Upper lobe of left lung (tissue), 6 donors: ENCODE data around the gene RNMT. TPM values are rescaled to one million over a fixed set of nuclear protein-coding genes. Genes with fewer than 3 reads are reported as not detected.
A peak's percentile ranks its signal among the peaks of the same experiment; 100 is the strongest.
"Not testable (repeated sequence)": the region's sequence is repeated elsewhere in the genome, so short reads cannot be mapped to it uniquely, and the experiment has no call there.

Source experiments
- ATAC-seq, 2 donors: fragments of 200-7000 bp; cut with Tn5 transposase; one replicate each; pipeline ENCODE4 v1.9.1; 2022; ENCODE audit warnings: mild to moderate bottlenecking in 2 of 2, moderate library complexity in 2 of 2; ENCODE audit not compliant: low FRiP score in 2 of 2
- DNase-seq, 2 donors: peaks; one replicate each; pipeline ENCODE4 v3.0.0-alpha.2; 2019 to 2020
- H3K27ac ChIP-seq, 4 donors: fragments of 200-600 bp; sonication (generic); one replicate each; pipeline ENCODE4 v1.5.1; 2016 to 2019
- H3K27me3 ChIP-seq, 4 donors: fragments of 200-600 bp; sonication (generic); one replicate each; pipeline ENCODE4 v1.5.1; 2017 to 2019
- H3K36me3 ChIP-seq, 4 donors: fragments of 200-600 bp; sonication (generic); one replicate each; pipeline ENCODE4 v1.5.1; 2016 to 2019
- H3K4me1 ChIP-seq, 4 donors: fragments of 200-600 bp; sonication (generic); one replicate each; pipeline ENCODE4 v1.5.1; 2018 to 2019
- H3K4me3 ChIP-seq, 4 donors: fragments of 200-600 bp; sonication (generic); one replicate each; pipeline ENCODE4 v1.5.1; 2017 to 2019; ENCODE audit warnings: mild to moderate bottlenecking in 2 of 4, moderate library complexity in 1 of 4
- H3K9me3 ChIP-seq, 4 donors: fragments of 200-600 bp; sonication (generic); one replicate each; pipeline ENCODE4 v1.5.1; 2018 to 2019
- EP300 ChIP-seq, 4 donors: sonication (generic); formaldehyde crosslinking; IDR thresholded peaks; one replicate each; pipeline ENCODE4 v1.5.1; 2017; ENCODE audit warnings: antibody characterized with exemption in 4 of 4, control low read depth in 2 of 4
- POLR2A ChIP-seq, 4 donors: fragments of 450-650 bp; IDR thresholded peaks; one replicate each; pipeline ENCODE4 v1.5.1; 2016 to 2017; ENCODE audit warnings: antibody characterized with exemption in 4 of 4, mild to moderate bottlenecking in 2 of 4
- POLR2AphosphoS5 ChIP-seq, 2 donors: sonication (generic); formaldehyde crosslinking; IDR thresholded peaks; one replicate each; pipeline ENCODE4 v1.5.1; 2017; ENCODE audit warnings: antibody characterized with exemption in 2 of 2
- WGBS, 2 donors: methylation state at CpG; one replicate each; pipeline ENCODE4 v1.1.5; 2017 to 2018; 5-methylcytosine and 5-hydroxymethylcytosine counted together
- total RNA-seq, 6 donors: library from RNA; depleted of rRNA in 4 of 6; stranded (reverse); fragments of >200 nt in 4 of 6; gene quantifications; one replicate each; pipeline versions ENCODE4 v1.1.0 to v1.2.1, GENCODE V29; 2016 to 2021
- TF ChIP-seq, protein P1 (sequence below), 6 experiments: fragments of 450-650 bp in 4 of 6; fragments of 200-600 bp in 2 of 6; sonication (generic) in 2 of 6; IDR thresholded peaks; one replicate each; pipeline ENCODE4 v1.5.1; 2016 to 2019; ENCODE audit warnings: antibody characterized with exemption in 6 of 6
- donor health status: DM: no; HTN: no; CAD: no; lungs with moderate emphysema.
- donor health status: DM: no; HTN: yes; CAD: no; lungs with severe emphysema.

Gene RNMT
- 10 to 100 TPM; 15.4 to 29.4 (median 23.5) TPM for total RNA-seq

DNA sequence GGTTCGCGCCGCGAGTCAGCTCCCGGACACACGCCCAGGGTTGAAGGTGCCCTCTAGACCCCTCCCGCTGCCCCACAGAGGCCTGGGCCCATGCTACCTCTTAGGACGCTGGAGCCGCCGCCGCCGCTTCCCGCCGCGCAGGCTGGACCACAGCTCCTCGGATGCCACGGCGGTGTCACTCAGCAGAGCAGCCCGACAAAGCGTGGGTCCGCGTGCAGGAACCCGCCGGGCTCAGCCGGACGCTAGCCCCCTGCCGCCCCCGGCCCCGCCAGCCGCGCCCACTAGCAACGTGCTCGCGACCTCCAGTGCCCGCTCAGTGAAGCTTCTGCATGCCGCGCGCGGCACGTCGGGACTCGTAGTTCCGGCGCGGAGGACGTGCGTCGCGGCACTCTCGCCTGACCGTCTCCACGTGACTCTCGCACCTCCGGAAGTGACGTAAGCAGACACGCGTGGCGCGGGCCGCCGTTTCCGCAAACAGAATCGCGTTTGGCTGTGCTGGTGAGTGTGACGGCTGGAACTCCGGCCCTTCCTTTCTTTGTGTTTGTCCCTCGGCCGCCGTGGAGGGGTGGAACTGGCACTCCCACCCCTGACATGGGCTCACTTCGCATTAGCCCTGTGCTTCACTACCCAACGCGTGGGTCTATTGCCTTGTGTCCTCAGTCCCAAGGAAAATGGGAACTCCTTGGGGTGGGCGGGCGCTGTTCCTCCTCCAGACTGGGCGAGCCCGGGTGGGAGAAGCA lies at the start of gene RNMT, which contains the start of gene FAM210A:
Gene RNMT (plus strand): TSS at position 442 of the 740 bp plus-strand sequence. CDS start 4,845 bp downstream, outside the sequence.
Gene FAM210A (minus strand): TSS at position 327 of the 740 bp plus-strand sequence. CDS start 44,481 bp downstream, outside the sequence.
- H3K9me3 ChIP-seq = no peaks in the 10 kb centered on the region
- TF ChIP-seq EP300 (IDR thresholded peaks at IDR 0.05) (peak in 1 of 4 donors; percentile 94), POLR2A (IDR thresholded peaks at IDR 0.05) (peak in 3 of 4 donors; percentile 60 to 90 (median 81)), POLR2AphosphoS5 (IDR thresholded peaks at IDR 0.05) (peak; percentile 98)
- TF ChIP-seq, protein P1, sequence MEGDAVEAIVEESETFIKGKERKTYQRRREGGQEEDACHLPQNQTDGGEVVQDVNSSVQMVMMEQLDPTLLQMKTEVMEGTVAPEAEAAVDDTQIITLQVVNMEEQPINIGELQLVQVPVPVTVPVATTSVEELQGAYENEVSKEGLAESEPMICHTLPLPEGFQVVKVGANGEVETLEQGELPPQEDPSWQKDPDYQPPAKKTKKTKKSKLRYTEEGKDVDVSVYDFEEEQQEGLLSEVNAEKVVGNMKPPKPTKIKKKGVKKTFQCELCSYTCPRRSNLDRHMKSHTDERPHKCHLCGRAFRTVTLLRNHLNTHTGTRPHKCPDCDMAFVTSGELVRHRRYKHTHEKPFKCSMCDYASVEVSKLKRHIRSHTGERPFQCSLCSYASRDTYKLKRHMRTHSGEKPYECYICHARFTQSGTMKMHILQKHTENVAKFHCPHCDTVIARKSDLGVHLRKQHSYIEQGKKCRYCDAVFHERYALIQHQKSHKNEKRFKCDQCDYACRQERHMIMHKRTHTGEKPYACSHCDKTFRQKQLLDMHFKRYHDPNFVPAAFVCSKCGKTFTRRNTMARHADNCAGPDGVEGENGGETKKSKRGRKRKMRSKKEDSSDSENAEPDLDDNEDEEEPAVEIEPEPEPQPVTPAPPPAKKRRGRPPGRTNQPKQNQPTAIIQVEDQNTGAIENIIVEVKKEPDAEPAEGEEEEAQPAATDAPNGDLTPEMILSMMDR (IDR thresholded peaks at IDR 0.05) = peak in 2 of 6 experiments; percentile 12 to 38
- peak; percentile 96 to 99 for ATAC-seq
- DNase-seq = peak; percentile 95 to 99
- peak within 1 kb of the TSS; percentile 71 to 98 (median 82) for H3K4me3 ChIP-seq
- H3K27me3 ChIP-seq = no peaks in the 10 kb centered on the region
- peak within 1 kb of the TSS; percentile 89 to 95 (median 94) for H3K27ac ChIP-seq
- WGBS, 2 donors = 1 to 4% methylated on average over 5 to 34 of the region's 76 CpGs
- peaks cover 8 to 28% (median 21%) of the 10 kb centered on the region in 4 donors for H3K4me1 ChIP-seq
- no peaks in the 10 kb centered on the region for H3K36me3 ChIP-seq

DNA sequence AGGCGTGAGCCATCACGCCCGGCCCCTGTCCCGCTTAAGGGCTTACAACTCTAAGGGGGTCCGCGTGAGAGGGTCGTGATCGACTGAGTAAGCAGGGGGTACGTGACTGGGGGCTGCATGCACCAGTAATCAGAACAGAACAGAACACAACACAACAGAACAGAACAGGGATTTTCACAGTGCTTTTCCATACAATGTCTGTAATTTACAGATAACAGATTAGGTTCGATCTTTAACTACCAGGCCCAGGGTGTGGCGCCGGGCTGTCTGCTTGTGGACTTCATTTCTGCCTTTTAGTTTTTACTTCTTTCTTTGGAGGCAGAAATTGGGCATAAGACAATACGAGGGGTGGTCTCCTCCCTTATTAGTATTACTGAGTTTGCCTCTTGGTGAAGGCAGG lies 49.1 kb upstream of the RNMT start:
- not testable (repeated sequence) for H3K4me3 ChIP-seq, H3K27ac ChIP-seq, H3K4me1 ChIP-seq, H3K36me3 ChIP-seq, H3K9me3 ChIP-seq, H3K27me3 ChIP-seq, ATAC-seq
- DNase-seq = peak in 1 of 2 donors; percentile 38
- WGBS, 2 donors = 97% methylated on average over 13 of the region's 13 CpGs

DNA sequence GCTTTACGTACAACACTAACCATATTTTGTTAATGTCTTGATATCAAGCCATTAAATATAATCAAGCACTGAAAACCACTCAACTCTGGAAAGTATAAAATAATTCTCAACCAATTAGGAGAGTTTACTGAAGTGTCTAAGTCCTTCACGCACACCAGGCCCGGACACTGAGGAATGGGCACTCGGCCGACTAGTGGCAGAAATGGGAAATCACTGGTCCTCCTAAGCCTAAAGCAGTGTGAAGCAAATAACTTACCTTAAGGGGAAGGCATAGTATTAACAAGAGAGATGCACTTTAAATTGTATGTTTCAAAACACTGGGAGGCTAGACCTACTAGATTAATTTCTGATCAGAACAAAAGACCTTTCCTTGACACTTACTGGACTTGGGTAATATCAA lies 45.9 kb upstream of the RNMT start:
- H3K27me3 ChIP-seq = no peaks in the 10 kb centered on the region
- no peak overlapping the region for H3K4me3 ChIP-seq
- ATAC-seq (no peak), DNase-seq (no peak)
- H3K27ac ChIP-seq = no peak overlapping the region
- no peaks in the 10 kb centered on the region for H3K9me3 ChIP-seq
- peaks cover 0 to 6% (median 0%) of the 10 kb centered on the region in 4 donors for H3K36me3 ChIP-seq
- WGBS, 2 donors = 75 to 76% methylated on average over 5 of the region's 5 CpGs
- H3K4me1 ChIP-seq = no peaks in the 10 kb centered on the region
- TF ChIP-seq, protein P1 (IDR thresholded peaks at IDR 0.05) = peak in 2 of 6 experiments; percentile 10 to 34
- TF ChIP-seq EP300 (IDR thresholded peaks at IDR 0.05) = no peak

DNA sequence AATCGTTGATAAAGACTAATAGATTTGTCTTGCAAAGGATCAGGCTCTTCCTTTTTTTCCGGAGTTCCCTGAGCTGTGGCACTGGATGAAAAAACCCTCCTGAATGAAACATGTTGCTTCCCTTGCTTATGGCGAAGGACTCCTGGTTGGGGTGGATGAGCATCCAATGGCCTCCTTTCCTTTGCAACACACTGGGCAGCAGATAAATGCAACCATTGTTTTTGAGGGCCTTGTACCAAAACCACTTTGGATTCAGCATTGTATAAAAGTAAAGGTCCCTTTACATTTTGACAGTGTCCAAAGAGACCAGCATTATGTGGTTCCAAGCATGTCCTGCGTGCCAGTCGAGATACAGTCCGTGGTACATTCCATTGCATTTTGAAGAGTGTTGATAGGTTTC lies 44.8 kb upstream of the RNMT start:
- TF ChIP-seq POLR2A (IDR thresholded peaks at IDR 0.05) (no peak), POLR2AphosphoS5 (IDR thresholded peaks at IDR 0.05) (no peak), EP300 (IDR thresholded peaks at IDR 0.05) (no peak)
- TF ChIP-seq, protein P1 (IDR thresholded peaks at IDR 0.05) = no peak
- whole genome bisulfite sequencing, 2 donors = 94 to 95% methylated on average over 6 of the region's 6 CpGs
- no peaks in the 10 kb centered on the region for H3K9me3 ChIP-seq
- peaks cover 0 to 6% (median 0%) of the 10 kb centered on the region in 4 donors for H3K36me3 ChIP-seq
- ATAC-seq (no peak), DNase-seq (no peak)
- no peaks in the 10 kb centered on the region for H3K27me3 ChIP-seq
- no peak overlapping the region for H3K4me3 ChIP-seq
- H3K4me1 ChIP-seq = no peaks in the 10 kb centered on the region
- no peak overlapping the region for H3K27ac ChIP-seq

DNA sequence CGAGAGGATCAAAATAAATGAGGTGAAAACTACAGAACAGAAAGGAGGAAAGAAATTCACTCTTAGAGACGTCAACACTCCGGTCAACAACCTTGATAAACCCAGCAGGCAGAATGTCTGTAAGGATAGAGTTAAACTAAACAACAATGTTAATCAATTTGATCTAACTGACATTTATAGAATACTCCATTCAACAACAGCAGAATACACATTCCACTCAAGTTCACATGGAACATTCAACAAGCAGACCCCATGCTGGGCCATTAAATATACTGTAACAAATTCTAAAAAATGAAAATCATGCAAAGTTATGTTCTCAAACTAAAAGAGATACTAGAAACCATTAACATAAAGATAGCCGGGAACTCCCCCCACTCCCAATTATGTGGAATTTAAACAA lies 41.9 kb upstream of the RNMT start:
- DNase-seq = no peak
- Histone ChIP-seq H3K36me3 (peaks cover 0 to 6% (median 0%) of the 10 kb centered on the region in 4 donors), H3K27ac (no peak overlapping the region), H3K9me3 (no peaks in the 10 kb centered on the region), H3K4me1 (no peaks in the 10 kb centered on the region), H3K4me3 (no peak overlapping the region), H3K27me3 (no peaks in the 10 kb centered on the region)
- ATAC-seq = no peak
- TF ChIP-seq EP300 (IDR thresholded peaks at IDR 0.05) = no peak
- no peak for TF ChIP-seq POLR2AphosphoS5 (IDR thresholded peaks at IDR 0.05)
- TF ChIP-seq POLR2A (IDR thresholded peaks at IDR 0.05) = no peak
- TF ChIP-seq, protein P1 (IDR thresholded peaks at IDR 0.05) = no peak
- WGBS, 2 donors = 87 to 89% methylated on average over 4 of the region's 4 CpGs
